Right ventricle myocardium superior (tissue), 1 donor: ENCODE data around the gene AOAH. TPM values are rescaled to one million over a fixed set of nuclear protein-coding genes. Genes with fewer than 3 reads are reported as not detected.

Experiments used
- ATAC-seq: fragments of 200-7000 bp; cut with Tn5 transposase; one replicate; pipeline ENCODE4 v1.9.1; 2020; ENCODE audit warnings: mild to moderate bottlenecking; ENCODE audit not compliant: poor library complexity
- DNase-seq: peaks from one replicate; pipeline ENCODE4 v3.0.0-alpha.2; 2020
- intact Hi-C: fragments of 100-400 bp; cut with DNase I; formaldehyde crosslinking; loops from one replicate; pipeline ENCODE4 v1.11.2; 2022
- long read RNA-seq: library from polyadenylated mRNA; unstranded; transcript quantifications from one replicate; pipeline ENCODE4 v2.0.0, GENCODE V29; 2021
- total RNA-seq: library from RNA; stranded (reverse); fragmentation: NEBNext Ultra II Directional; extraction: Animal tissue kit (Norgen Biotek cat#: 25700); gene quantifications from one replicate; pipeline ENCODE4 v1.2.1, GENCODE V29; 2021
- donor health status: DM: no; HTN: yes; CAD: no; lungs with severe emphysema.

The AOAH gene, protein sequence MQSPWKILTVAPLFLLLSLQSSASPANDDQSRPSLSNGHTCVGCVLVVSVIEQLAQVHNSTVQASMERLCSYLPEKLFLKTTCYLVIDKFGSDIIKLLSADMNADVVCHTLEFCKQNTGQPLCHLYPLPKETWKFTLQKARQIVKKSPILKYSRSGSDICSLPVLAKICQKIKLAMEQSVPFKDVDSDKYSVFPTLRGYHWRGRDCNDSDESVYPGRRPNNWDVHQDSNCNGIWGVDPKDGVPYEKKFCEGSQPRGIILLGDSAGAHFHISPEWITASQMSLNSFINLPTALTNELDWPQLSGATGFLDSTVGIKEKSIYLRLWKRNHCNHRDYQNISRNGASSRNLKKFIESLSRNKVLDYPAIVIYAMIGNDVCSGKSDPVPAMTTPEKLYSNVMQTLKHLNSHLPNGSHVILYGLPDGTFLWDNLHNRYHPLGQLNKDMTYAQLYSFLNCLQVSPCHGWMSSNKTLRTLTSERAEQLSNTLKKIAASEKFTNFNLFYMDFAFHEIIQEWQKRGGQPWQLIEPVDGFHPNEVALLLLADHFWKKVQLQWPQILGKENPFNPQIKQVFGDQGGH
- total RNA-seq, result 2.7 TPM
- long read RNA-seq, partial matches to known transcripts, result 0 of 5 reads
- long read RNA-seq, other reads (novel, unspliced or antisense), result 3 of 5 reads

GRCh38 chr7:36723951-36724664 is at the start of gene AOAH:
AOAH (minus strand) TSS chr7:36724494; CDS start chr7:36724148, 346 bp downstream.
- intact Hi-C loops, result no loop called here
- DNase-seq (peak; percentile 74), ATAC-seq (peak; percentile 83)

DNA sequence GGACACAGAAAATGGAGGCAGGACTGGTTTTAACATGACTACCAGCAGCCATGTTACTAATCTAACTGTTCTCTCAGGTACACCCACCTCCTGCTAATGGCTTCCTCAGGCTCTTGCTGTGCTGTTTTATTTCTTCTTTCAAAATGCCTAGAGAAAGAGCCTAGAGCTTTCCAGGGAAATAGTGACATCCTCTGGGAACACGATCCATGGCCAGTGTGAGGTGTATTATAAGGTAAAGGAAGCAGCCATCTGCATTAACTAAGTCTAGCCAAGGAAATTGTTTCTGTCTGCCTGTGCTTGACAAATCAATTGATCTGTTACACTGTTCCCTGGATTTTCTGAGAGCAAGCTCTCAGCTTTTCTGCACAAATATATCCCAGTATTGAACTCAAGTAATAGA is 42.2 kb upstream of the AOAH start:
- intact Hi-C loops, result no loop called here
- no peak for DNase-seq
- ATAC-seq, result no peak

DNA sequence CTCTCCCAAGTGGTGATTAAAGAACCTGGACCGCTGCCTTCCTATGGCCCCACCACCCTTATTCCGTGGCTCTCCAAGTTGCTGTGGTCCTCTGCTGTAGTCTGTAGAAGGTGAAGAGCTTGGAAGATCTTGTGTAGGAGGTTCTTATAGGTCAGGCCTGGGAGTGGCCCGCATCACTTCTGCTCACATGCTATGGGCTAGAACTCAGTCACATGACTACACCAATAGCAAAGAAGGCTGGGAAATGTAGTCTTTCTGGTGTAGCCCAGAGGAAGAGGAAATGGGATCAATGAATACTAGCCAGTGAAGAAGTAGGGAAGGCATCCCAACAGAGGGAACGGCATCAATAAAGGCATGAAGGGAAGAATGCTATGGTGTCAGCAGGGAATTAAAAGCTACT is 41.3 kb upstream of the AOAH start:
- ATAC-seq, result no peak
- DNase-seq, result no peak
- intact Hi-C loops, result no loop called here

DNA sequence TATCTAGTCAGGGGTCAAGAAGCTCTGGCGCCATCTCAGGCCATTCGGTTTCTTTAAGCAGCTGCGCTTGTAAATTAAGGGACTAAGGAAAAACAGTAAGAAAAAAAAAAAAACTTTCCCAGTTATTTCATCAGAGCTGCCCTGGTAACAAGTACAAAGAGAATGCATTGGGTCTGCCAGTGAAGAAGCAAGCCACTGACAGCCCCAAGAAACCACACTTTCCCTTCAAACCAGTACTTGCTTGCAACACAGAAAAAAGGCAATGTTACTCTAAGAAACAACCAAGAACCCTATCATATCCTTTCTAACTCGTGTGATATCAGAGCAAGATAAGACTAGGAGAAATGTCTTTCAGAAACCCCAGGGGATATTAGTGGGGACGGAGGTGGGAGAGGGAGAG is 40.6 kb upstream of the AOAH start:
- ATAC-seq, result no peak
- intact Hi-C loops, result no loop called here
- no peak for DNase-seq

DNA sequence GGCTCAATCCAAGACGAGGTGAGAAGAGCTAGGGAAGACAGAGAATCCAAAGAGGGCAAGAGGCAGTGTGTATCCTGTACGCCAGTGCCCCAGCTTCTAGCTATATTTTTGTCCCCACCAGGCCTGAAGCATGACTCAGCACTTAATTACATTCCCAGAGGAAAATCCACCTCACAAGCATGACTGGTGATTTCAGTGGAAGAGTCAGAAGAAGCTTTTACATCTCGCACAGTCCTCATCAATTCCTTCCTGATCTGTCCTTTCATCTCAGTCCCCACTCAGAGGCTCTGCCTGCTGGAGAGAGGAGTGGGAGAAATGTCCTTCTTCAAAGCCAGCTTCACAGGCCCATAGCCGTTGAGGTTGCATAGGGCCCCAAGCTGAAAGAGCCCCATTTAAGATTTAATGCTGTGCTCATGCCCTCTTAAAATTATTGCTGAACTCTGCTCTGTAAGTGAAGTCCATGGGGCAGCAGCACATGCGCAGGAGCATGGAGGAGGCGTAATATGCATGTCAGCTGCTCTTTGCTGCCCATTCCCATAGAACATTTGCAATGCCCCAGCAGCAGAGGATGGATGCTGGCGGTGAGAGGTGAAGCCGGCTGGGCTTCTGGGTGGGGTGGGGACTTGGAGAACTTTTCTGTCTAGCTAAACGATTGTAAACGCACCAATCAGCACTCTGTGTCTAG is 39.0 kb upstream of the AOAH start:
- ATAC-seq, result no peak
- intact Hi-C loops, result no loop called here

DNA sequence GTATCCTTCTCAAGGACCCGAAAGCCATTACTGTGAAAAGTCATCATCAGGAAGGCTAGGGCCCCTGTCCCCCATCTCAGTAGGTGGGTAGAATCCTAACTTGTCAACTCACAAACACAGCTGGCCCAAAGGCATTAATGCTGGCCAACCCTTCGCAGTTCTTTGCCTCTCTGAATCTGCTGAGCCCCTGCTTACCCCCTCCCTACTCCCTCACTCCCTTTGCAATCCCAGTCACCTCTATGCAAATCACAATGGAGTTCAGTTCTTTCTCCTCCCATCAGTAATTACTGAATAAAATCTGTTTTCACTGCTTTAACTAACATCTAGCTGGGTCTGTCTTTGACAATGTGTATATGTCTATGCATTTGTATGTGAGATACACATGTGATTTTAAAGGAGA is 38.1 kb upstream of the AOAH start:
- intact Hi-C loops, result no loop called here
- no peak for ATAC-seq
- no peak for DNase-seq

More for the DNA sequence above, 39.0 kb upstream of the AOAH start:
- DNase-seq, result no peak

DNA sequence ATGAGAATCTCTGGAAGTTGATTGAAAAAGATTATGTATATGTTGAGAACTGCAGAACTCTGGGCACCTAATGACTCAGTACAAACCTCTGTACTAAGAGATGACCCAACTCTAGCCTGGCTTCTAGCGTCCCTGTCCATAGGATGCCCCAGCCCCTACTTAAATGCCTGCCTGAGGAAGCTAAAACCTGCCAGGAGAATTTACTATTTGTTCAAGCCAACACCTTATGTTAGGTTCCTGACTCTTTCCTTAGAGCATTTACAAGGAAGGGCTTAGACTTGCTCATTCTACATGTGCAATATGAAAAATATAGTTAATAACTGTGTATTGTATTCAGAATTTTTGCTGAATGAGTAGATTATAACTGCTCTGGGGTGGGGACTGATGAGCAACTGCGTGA is 37.5 kb upstream of the AOAH start:
- intact Hi-C loops, result no loop called here
- ATAC-seq, result no peak
- DNase-seq, result no peak

GRCh38 chr7:36760856-36761762 is 36.8 kb upstream of the AOAH start:
- ATAC-seq, result no peak
- intact Hi-C loops, result no loop called here
- no peak for DNase-seq

DNA sequence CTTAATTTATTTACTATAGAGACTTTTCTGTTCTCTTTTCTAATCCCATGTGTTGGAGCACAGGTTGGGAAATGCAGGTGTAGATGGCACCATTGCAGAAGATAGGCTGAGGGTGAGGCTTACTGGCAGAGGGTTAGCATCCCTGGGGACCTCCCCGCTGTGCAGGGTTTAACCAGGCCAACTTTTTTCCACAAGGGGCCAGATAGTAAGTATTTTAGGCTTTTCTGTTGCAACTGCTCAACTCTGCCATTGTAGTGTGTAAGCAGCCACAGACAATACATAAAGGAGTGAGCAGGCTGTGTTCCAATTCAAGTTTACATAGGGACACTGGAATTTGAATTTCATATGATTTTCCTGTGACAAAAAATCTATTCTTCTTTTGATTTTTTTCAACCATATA is 34.6 kb upstream of the AOAH start:
- ATAC-seq, result no peak
- no peak for DNase-seq
- intact Hi-C loops, result no loop called here

DNA sequence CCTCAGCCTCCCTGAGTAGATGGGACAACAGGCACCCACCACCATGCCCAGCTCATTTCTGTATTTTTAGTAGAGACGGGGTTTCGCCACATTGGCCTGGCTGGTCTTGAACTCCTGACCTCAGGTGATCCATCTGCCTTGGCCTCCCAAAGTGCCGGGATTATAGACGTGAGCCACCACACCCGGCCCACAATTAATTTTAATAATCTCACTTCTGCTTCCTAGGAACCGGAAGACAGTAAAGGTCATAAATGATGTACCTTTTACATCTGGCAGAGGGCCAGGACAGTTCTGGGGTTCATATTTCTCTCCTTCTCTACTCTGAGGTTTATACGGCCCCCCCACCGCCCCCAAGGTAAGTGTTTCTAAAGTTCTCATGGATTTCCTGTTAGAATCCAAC is 31.2 kb upstream of the AOAH start:
- no peak for DNase-seq

GRCh38 chr7:36752026-36752711 is 27.9 kb upstream of the AOAH start:
- DNase-seq, result no peak
- ATAC-seq, result no peak
- intact Hi-C loops, result no loop called here

More for the DNA sequence above, 31.2 kb upstream of the AOAH start:
- intact Hi-C loops, result no loop called here
- ATAC-seq, result no peak

DNA sequence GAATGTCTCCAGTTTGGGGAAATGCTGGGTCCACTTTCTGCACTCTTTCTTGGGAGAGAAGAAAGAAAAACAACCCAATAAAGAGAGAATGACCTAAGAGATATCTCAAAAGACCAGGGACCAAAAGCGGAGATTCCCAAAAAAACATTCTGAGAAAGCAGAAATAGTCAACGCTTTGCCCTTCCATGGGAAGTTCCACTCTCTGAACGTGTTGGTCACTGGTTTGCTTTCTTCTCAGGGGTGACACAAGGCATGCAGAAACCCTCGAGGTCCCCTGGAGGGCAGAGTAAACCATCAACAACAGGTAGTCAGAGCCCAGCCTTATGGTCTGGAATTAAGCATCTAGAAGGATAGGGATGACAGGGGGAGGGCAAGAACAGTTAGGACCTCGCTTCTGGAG is 26.2 kb upstream of the AOAH start:
- intact Hi-C loops, result no loop called here
- ATAC-seq, result no peak
- no peak for DNase-seq

DNA sequence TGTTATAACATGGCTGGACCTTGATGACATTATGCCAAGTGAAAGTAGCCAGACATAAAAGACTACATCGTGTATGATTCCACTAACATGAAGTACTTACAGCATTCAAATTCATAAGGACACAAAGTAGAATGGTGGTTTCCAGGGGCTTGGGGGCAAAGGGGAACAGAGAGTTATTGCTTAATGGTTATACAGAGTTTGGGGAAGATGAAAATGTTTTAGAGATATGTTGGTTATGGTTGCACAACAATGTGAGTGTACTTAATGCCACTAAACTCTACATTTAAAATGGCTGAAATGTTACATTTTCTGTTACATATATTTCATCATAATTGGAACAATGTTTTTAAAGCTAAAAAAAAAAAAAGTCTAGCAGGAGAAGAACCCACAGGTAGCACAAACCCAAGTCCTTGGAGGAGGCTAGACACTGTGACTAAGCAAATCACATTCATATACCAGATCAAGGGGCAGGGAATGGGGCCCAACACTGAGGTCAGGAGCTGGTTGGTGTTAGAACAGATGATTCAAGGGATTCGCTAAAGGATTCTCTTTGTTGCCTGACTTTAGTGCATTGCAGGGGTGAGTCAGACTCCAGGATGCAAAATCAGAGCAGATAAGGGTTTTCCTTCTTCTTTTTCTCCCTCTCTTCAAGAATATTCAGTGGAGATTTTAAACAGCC is 25.1 kb upstream of the AOAH start:
- intact Hi-C loops, result no loop called here
- DNase-seq (no peak), ATAC-seq (peak; percentile 15)

- no peak for DNase-seq
- intact Hi-C loops, result no loop called here
- no peak for ATAC-seq
Measured at GRCh38 chr7:36748017-36748487, 23.8 kb upstream of the AOAH start.

GRCh38 chr7:36747280-36748016 is 23.2 kb upstream of the AOAH start:
- intact Hi-C loops, result no loop called here
- ATAC-seq (no peak), DNase-seq (no peak)

DNA sequence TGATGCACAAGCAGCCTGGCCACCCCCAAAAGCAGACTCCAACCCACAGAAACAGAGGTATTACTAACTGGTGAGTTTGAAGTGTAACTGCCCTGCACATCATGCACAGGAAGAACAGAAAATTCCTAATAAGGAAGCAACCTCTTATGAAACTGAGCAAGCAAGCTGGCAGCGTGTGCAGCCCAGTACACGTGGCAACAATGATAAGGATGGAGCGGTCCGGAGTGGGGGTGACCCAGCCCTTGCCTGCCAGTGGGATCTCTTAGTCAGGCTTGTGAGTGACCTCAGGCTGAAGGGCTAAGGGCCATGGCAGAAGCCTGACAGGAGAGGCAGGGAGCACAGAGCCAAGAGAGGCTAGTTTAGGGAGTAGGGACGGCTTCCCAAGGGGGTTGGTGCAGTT is 22.1 kb upstream of the AOAH start:
- ATAC-seq (peak; percentile 51), DNase-seq (no peak)
- intact Hi-C loops, result no loop called here
